SU-DHL-6 (cell line): ENCODE measurements around the gene UHRF2.

Experiments
- H2AFZ ChIP-seq: fragments of 200-600 bp; sonication (generic); 2 replicates; pipeline ENCODE4 v1.6.1; 2014; ENCODE audit warnings: low read depth, mild to moderate bottlenecking, moderate library complexity, mixed read lengths, antibody characterized with exemption, low read length; ENCODE audit not compliant: severe bottlenecking
- H3F3A ChIP-seq: fragments of 200-600 bp; shearing (Covaris generic); 2 replicates; pipeline ENCODE4 v1.6.0; 2016; ENCODE audit warnings: antibody characterized with exemption, mild to moderate bottlenecking; ENCODE audit not compliant: insufficient read depth
- H3K27ac ChIP-seq: fragments of 200-600 bp; sonication (generic); 2 replicates; pipeline ENCODE4 v1.5.1; 2016; ENCODE audit warnings: low read depth, mild to moderate bottlenecking, low read length, moderate library complexity, mixed read lengths
- H3K27me3 ChIP-seq: fragments of 200-600 bp; sonication (generic), shearing (Covaris generic); 2 replicates; pipeline ENCODE4 v1.6.0; 2014; ENCODE audit warnings: mild to moderate bottlenecking, low read length
- H3K36me3 ChIP-seq: fragments of 200-600 bp; sonication (generic); 2 replicates; pipeline ENCODE4 v1.6.1; 2014; ENCODE audit warnings: mild to moderate bottlenecking, low read length, mixed read lengths
- H3K4me2 ChIP-seq: fragments of 300-600, 200-600 bp; shearing (Covaris generic), sonication (generic); 2 replicates; pipeline ENCODE4 v1.6.0; 2014; ENCODE audit warnings: low read length, low read depth, mild to moderate bottlenecking; ENCODE audit not compliant: poor library complexity, severe bottlenecking
- H3K4me3 ChIP-seq: fragments of 200-600 bp; sonication (generic); 2 replicates; pipeline ENCODE4 v1.5.1; 2014; ENCODE audit warnings: antibody characterized with exemption, low read length, mild to moderate bottlenecking, mixed read lengths; ENCODE audit not compliant: insufficient read depth, poor library complexity, severe bottlenecking
- H3K79me2 ChIP-seq: fragments of 200-600 bp; sonication (generic); 2 replicates; pipeline ENCODE4 v1.6.1; 2014; ENCODE audit warnings: mild to moderate bottlenecking, low read length, moderate library complexity; ENCODE audit not compliant: insufficient read depth
- H3K9ac ChIP-seq: fragments of 200-600 bp; sonication (generic); 2 replicates; pipeline ENCODE4 v1.7.0; 2014; ENCODE audit warnings: mild to moderate bottlenecking, low read length
- H3K9me2 ChIP-seq: fragments of 200-600 bp; sonication (generic); replicated peaks from 2 replicates; pipeline ENCODE4 v1.6.1; 2014; ENCODE audit warnings: low read length; ENCODE audit not compliant: insufficient read depth
- H3K9me3 ChIP-seq: fragments of 200-600 bp; sonication (generic); 2 replicates; pipeline ENCODE4 v1.6.1; 2014; ENCODE audit warnings: low read length, mixed read lengths; ENCODE audit not compliant: insufficient read depth
- H4K20me1 ChIP-seq: fragments of 200-600 bp; sonication (generic); 2 replicates; pipeline ENCODE4 v1.6.1; 2014; ENCODE audit warnings: low read depth, mild to moderate bottlenecking, antibody characterized with exemption, low read length, moderate library complexity, mixed read lengths
- EZH2phosphoT487 ChIP-seq: fragments of 200-600 bp; sonication (generic), shearing (Covaris generic); conservative IDR thresholded peaks from 2 replicates; pipeline ENCODE4 v1.6.1; 2018; ENCODE audit warnings: mild to moderate bottlenecking, antibody characterized with exemption, low read length, moderate library complexity, mixed read lengths
- TF ChIP-seq, protein P1 (sequence below): fragments of 200-600 bp; sonication (generic); IDR thresholded peaks from one replicate; pipeline ENCODE4 v1.5.1; 2017; ENCODE audit warnings: antibody characterized with exemption, mild to moderate bottlenecking, low read length, moderate library complexity; ENCODE audit not compliant: insufficient read depth, poor library complexity, severe bottlenecking

Gene UHRF2

DNA sequence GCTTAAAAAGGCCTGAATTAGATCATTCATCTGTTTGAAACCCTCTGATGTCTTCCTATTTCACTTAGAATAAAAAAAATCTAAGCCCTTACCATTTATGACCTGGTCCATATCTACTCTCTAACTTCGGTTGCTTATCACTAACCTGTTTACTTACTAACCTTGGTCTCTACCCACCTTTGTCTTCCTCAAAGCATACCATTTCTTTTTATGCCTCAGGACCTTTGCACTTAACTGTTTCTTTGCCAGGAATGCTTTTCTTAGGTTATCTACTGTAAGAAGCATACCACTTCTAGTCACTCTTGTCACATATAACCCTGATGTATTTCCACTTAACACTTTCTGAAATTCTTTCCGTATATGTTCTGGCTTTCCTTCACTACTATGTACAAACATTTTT lies 67.0 kb downstream of the UHRF2 start:
- Histone ChIP-seq H3F3A (0 out of 2 replicates have a peak, but pooled peaks cover 4% of the 10 kb centered on the region), H3K27me3 (no peaks in the 10 kb centered on the region), H3K79me2 (0 out of 2 replicates have a peak, but pooled peaks cover 5% of the 10 kb centered on the region), H3K4me2 (no peak overlapping the region), H2AFZ (no peak overlapping the region), H3K4me3 (no peak overlapping the region), H4K20me1 (no peaks in the 10 kb centered on the region), H3K36me3 (peaks cover 44% of the 10 kb centered on the region), H3K27ac (no peak overlapping the region), H3K9ac (no peak overlapping the region), H3K9me3 (no peaks in the 10 kb centered on the region), H3K9me2 (no peaks in the 10 kb centered on the region)
- TF ChIP-seq EZH2phosphoT487 = no peak
- TF ChIP-seq, protein P1, sequence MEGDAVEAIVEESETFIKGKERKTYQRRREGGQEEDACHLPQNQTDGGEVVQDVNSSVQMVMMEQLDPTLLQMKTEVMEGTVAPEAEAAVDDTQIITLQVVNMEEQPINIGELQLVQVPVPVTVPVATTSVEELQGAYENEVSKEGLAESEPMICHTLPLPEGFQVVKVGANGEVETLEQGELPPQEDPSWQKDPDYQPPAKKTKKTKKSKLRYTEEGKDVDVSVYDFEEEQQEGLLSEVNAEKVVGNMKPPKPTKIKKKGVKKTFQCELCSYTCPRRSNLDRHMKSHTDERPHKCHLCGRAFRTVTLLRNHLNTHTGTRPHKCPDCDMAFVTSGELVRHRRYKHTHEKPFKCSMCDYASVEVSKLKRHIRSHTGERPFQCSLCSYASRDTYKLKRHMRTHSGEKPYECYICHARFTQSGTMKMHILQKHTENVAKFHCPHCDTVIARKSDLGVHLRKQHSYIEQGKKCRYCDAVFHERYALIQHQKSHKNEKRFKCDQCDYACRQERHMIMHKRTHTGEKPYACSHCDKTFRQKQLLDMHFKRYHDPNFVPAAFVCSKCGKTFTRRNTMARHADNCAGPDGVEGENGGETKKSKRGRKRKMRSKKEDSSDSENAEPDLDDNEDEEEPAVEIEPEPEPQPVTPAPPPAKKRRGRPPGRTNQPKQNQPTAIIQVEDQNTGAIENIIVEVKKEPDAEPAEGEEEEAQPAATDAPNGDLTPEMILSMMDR = no peak

DNA sequence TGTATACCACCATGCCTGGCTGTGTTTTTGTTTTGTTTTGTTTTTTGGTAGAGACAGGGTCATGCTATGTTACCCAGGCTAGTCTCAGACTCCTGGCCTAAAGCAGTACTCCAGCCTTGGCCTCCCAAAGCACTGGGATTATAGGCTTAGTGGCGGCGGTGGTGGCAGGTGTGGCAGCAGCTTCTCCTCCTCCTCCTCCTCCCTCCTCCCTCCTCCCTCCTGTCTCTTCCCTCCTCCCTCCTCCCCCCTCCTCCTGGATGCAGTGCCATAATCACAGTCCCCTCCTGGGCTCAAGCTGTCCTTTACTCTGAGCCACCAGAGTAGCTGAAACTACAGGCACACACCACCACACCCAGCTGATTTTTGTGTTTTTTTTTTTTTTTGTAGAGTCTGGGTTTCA lies 71.2 kb downstream of the UHRF2 start:
- Histone ChIP-seq H3K27me3 (no peaks in the 10 kb centered on the region), H3K79me2 (no peaks in the 10 kb centered on the region), H3K9ac (no peak overlapping the region), H3K36me3 (peaks cover 42% of the 10 kb centered on the region), H3K9me3 (no peaks in the 10 kb centered on the region), H3K4me3 (no peak overlapping the region), H3K4me2 (no peak overlapping the region), H3K27ac (no peak overlapping the region), H3F3A (no peaks in the 10 kb centered on the region), H2AFZ (no peak overlapping the region), H3K9me2 (no peaks in the 10 kb centered on the region), H4K20me1 (no peaks in the 10 kb centered on the region; the same call in 1 of the 2 replicates)
- TF ChIP-seq, protein P1 = no peak
- no peak for TF ChIP-seq EZH2phosphoT487

DNA sequence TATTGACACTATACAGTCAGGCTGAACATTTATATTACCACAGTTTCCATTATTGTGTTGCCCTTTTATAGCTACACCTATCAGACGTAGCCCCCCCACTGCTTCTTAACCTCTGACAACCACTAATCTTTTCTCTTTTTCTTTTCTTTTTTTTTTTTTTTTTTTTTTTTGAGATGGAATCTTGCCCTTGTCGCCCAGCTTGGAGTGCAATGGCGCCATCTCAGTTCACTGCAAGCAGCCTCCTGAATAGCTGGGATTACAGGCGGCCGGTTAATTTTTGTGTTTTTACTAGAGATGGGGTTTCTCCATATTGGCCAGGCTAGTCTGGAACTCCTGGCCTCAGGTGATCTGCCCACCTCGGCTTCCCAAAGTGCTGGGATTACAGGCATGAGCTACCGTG lies 75.4 kb downstream of the UHRF2 start:
- no peak for TF ChIP-seq EZH2phosphoT487
- TF ChIP-seq, protein P1 = no peak
- no peaks in the 10 kb centered on the region for H3K27me3 ChIP-seq
- H3K9ac ChIP-seq = no peak overlapping the region
- H4K20me1 ChIP-seq = no peaks in the 10 kb centered on the region; the same call in 1 of the 2 replicates
- no peak overlapping the region for H3K4me2 ChIP-seq
- peaks cover 39% of the 10 kb centered on the region for H3K36me3 ChIP-seq
- H3K4me3 ChIP-seq = no peak overlapping the region
- no peaks in the 10 kb centered on the region for H3F3A ChIP-seq
- no peak overlapping the region for H2AFZ ChIP-seq
- H3K9me3 ChIP-seq = no peaks in the 10 kb centered on the region
- peaks cover 19% of the 10 kb centered on the region for H3K79me2 ChIP-seq
- H3K9me2 ChIP-seq = no peaks in the 10 kb centered on the region
- H3K27ac ChIP-seq = no peak overlapping the region
